Endothelial cell (in vitro differentiated cells): ENCODE results near the gene KDM6B. TPM values are rescaled to one million over a fixed set of nuclear protein-coding genes. Genes with fewer than 3 reads are reported as not detected.

ENCODE experiments used
- DNase-seq: peaks from one replicate; pipeline ENCODE4 v3.0.0; 2021; ENCODE audit warnings: low spot score
- H3K27ac Mint-ChIP-seq: one replicate; pipeline ENCODE4 v1.8.0; 2021; ENCODE audit warnings: mixed read lengths, inconsistent platforms; ENCODE audit not compliant: unreplicated experiment
- H3K27me3 Mint-ChIP-seq: one replicate; pipeline ENCODE4 v1.8.0; 2021; ENCODE audit warnings: mild to moderate bottlenecking, moderate library complexity, mixed read lengths, inconsistent platforms; ENCODE audit not compliant: unreplicated experiment
- H3K36me3 Mint-ChIP-seq: one replicate; pipeline ENCODE4 v1.8.0; 2021; ENCODE audit warnings: mild to moderate bottlenecking, low read depth, mixed read lengths, inconsistent platforms; ENCODE audit not compliant: unreplicated experiment
- H3K4me1 Mint-ChIP-seq: one replicate; pipeline ENCODE4 v1.8.0; 2021; ENCODE audit warnings: mild to moderate bottlenecking, mixed read lengths, inconsistent platforms; ENCODE audit not compliant: unreplicated experiment
- H3K4me3 Mint-ChIP-seq: one replicate; pipeline ENCODE4 v1.8.0; 2021; ENCODE audit warnings: mild to moderate bottlenecking, mixed read lengths, inconsistent platforms; ENCODE audit not compliant: unreplicated experiment
- H3K9me3 Mint-ChIP-seq: one replicate; pipeline ENCODE4 v1.8.0; 2021; ENCODE audit warnings: mixed read lengths, inconsistent platforms; ENCODE audit not compliant: unreplicated experiment
- total RNA-seq: library from RNA; stranded (reverse); fragmentation: NEBNext Ultra II Directional; extraction: Animal tissue kit (Norgen Biotek cat#: 25700); gene quantifications from one replicate; pipeline ENCODE4 v1.2.1, GENCODE V29; 2021; ENCODE audit not compliant: unreplicated experiment
- TF ChIP-seq, protein P1 (sequence below): fragments of 200-600 bp; sonication (generic); IDR thresholded peaks from one replicate; pipeline ENCODE4 v1.5.0; 2021; ENCODE audit warnings: antibody characterized with exemption; ENCODE audit not compliant: unreplicated experiment

Gene KDM6B
- total RNA-seq, 1 donor from 2014 or later, result 47.4 TPM

DNA sequence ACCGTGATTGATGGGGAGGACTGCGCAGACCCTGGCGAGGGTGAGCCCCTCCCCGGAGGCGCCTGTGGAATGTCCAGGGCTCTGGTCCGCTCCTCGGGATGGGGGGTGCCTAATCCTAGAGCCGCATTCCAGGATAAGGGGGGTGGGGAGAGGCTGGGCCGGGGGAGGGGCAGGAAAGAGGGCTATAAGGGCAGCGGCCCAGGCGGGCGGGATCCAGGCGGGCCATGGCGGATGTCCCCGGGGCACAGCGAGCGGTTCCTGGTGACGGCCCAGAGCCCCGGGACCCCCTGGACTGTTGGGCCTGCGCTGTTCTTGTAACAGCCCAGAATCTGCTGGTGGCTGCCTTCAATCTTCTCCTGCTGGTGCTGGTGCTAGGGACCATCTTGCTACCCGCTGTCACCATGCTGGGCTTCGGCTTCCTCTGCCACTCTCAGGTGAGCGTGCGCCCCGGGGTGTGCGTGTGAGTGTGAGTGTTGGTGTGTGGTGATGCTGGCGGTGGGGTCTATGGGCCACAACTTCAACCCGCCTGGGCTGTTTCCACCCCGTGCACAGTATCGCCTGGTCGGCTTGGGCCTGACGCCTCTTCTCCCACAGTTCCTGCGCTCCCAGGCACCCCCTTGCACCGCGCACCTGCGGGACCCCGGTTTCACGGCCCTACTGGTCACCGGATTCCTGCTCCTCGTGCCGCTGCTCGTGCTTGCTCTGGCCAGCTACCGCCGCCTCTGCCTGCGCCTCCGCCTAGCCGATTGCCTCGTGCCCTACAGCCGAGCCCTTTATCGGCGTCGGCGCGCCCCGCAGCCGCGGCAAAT, 21.0 kb downstream of the KDM6B start, which contains the start of gene TMEM88:
TMEM88 (plus strand) TSS at position 216 of the 809 bp plus-strand sequence; CDS start at position 225, 9 bp downstream.
- TF ChIP-seq, protein P1, sequence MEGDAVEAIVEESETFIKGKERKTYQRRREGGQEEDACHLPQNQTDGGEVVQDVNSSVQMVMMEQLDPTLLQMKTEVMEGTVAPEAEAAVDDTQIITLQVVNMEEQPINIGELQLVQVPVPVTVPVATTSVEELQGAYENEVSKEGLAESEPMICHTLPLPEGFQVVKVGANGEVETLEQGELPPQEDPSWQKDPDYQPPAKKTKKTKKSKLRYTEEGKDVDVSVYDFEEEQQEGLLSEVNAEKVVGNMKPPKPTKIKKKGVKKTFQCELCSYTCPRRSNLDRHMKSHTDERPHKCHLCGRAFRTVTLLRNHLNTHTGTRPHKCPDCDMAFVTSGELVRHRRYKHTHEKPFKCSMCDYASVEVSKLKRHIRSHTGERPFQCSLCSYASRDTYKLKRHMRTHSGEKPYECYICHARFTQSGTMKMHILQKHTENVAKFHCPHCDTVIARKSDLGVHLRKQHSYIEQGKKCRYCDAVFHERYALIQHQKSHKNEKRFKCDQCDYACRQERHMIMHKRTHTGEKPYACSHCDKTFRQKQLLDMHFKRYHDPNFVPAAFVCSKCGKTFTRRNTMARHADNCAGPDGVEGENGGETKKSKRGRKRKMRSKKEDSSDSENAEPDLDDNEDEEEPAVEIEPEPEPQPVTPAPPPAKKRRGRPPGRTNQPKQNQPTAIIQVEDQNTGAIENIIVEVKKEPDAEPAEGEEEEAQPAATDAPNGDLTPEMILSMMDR, result no peak
- peak; percentile 52 for DNase-seq
- peaks cover 25% of the 10 kb centered on the region for H3K4me1 Mint-ChIP-seq
- H3K27me3 Mint-ChIP-seq, result peaks cover 19% of the 10 kb centered on the region
- H3K36me3 Mint-ChIP-seq, result peaks cover 33% of the 10 kb centered on the region
- H3K27ac Mint-ChIP-seq, result peak within 1 kb of the TSS; percentile 78
- H3K4me3 Mint-ChIP-seq, result peak within 1 kb of the TSS; percentile 72
- no peaks in the 10 kb centered on the region for H3K9me3 Mint-ChIP-seq

DNA sequence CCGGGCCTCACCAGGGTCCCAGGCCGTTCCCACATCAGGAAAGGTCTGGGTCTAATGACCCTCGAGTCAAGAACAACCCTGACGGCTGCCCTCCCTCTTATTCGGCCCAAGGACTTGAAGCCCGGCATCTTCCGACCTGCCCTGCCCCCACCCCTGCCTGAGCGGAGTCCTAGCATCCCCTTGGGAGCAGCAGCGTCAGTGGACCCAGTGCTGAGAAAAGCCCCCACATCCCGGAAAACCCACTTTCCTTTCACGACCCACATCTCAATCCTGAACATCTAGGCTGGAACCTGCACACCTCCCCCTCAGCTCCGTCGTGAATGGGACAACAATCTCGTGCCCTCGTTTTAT, 21.6 kb downstream of the KDM6B start:
- peaks cover 27% of the 10 kb centered on the region for H3K36me3 Mint-ChIP-seq
- peaks cover 29% of the 10 kb centered on the region for H3K4me1 Mint-ChIP-seq
- H3K4me3 Mint-ChIP-seq, result no peak overlapping the region
- H3K27me3 Mint-ChIP-seq, result peaks cover 19% of the 10 kb centered on the region
- no peak overlapping the region for H3K27ac Mint-ChIP-seq
- H3K9me3 Mint-ChIP-seq, result no peaks in the 10 kb centered on the region
- no peak for DNase-seq
- TF ChIP-seq, protein P1, result no peak

DNA sequence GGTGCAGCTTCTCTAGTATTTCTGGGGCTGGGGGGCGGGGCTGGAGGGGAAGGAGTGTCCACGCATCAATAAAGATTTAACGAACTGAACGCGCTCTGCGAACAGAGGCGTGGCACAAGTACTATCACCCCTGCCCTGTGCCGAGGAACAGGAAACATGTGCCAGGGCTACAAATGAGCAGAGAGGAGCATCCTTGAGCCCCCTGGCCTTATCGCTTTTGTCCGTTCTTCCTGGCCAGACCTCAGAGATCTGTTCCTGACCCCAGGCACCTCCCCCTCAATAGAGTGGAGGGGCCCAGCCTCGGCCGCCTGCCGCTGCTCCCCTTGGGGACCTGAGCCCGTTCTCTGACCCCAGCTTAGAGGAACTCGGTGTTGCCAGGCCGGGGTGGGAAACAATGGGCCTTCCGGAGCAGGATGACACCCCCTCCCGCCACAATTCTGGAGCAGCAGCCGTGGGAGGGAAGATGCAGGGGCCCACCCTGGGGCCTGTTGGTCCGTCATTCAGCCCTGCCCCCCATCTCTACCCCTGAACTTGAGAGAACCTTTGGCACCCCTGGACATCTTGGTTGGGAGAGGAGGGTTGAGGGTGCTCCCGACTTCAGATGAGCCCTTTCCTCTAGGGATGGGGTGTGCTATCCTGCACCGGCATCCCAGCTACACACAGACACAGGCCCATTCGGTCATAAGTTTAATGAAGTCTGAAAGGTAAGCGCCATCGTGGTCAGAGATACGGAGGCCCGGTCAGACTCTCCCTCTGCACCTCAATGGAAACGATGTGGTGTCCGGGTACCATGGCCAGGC, 22.2 kb downstream of the KDM6B start:
- peaks cover 35% of the 10 kb centered on the region for H3K4me1 Mint-ChIP-seq
- H3K27me3 Mint-ChIP-seq, result peaks cover 16% of the 10 kb centered on the region
- peaks cover 27% of the 10 kb centered on the region for H3K36me3 Mint-ChIP-seq
- peak; percentile 68 for DNase-seq
- H3K9me3 Mint-ChIP-seq, result no peaks in the 10 kb centered on the region
- no peak overlapping the region for H3K27ac Mint-ChIP-seq
- TF ChIP-seq, protein P1, result no peak
- H3K4me3 Mint-ChIP-seq, result no peak overlapping the region

DNA sequence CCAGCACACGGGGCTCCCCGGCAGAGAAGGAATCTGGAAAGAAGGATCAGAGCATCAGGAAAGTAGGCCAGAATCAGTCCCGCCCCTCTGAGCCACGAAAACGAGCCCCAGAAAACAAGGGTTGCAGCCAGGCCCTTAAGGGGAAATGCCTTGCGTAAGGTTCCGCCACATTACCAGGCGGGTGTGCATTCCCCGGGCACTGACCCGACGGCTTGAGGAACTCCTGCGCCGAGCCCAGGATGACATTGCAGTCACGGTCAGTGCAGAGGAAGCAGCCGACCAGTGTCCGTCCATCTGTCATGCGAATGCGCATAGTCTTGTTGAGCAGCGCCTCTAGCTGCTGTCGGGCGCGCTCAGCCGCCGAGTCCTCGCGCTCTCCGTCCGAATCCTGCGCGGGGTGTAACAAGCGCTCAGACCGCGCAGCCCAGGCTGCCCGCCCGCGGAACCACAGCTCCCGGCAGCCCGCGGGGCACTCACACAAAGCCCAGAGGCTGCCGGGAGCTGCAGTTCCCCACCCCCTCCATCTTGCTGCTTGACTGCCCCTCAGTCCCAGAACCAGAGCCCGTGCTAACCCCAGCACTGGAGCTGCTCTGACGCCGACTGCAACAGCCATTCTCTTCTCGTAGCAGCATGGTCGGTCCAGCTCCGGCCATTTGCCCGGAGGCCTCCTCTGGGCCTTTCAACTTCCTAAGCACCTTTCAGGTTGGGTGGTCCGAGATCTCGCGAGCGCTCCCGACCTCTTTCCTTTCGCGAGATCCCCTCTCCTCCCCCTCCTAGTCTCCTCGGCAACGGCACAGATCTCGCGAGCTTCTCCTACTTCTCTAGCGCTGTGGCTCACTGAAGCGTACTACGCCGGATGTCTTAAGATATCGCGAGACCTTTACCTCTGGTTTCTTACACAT, 23.0 kb downstream of the KDM6B start, which contains the start of gene NAA38:
NAA38 (minus strand) TSS at position 749 of the 902 bp plus-strand sequence; CDS start at position 653, 96 bp downstream.
- Mint-ChIP-seq H3K4me1 (peaks cover 42% of the 10 kb centered on the region), H3K4me3 (no peak within 1 kb of the TSS), H3K27me3 (peaks cover 17% of the 10 kb centered on the region), H3K27ac (no peak within 1 kb of the TSS), H3K9me3 (no peaks in the 10 kb centered on the region), H3K36me3 (peaks cover 30% of the 10 kb centered on the region)
- DNase-seq, result peak; percentile 88
- TF ChIP-seq, protein P1, result no peak
